ENCODE measurements around the gene PPP6R2.

PPP6R2 gene

GRCh38 chr22:50471197-50471847 lies 128.2 kb downstream of the PPP6R2 start:
- DNase-seq (ENCODE audit: low read depth) = no peak

- no peak for DNase-seq (ENCODE audit: low read depth)
Observed at GRCh38 chr22:50471962-50472361, 128.8 kb downstream of the PPP6R2 start.

GRCh38 chr22:50473088-50473487 lies 130.0 kb downstream of the PPP6R2 start:
- no peak for DNase-seq (ENCODE audit: low read depth)

GRCh38 chr22:50473855-50474671 lies 130.9 kb downstream of the PPP6R2 start:
- DNase-seq (ENCODE audit: low read depth) = no peak

- peak; percentile 76 for DNase-seq (ENCODE audit: low read depth)
Observed at GRCh38 chr22:50474710-50475651, 131.9 kb downstream of the PPP6R2 start, which contains the start of gene SBF1. SBF1 (minus strand) TSS chr22:50475035; CDS start chr22:50474840, 195 bp downstream.

- no peak for DNase-seq (ENCODE audit: low read depth)
Observed at GRCh38 chr22:50475652-50476002, 132.5 kb downstream of the PPP6R2 start.

- no peak for DNase-seq (ENCODE audit: low read depth)
Observed at GRCh38 chr22:50476868-50477267, 133.7 kb downstream of the PPP6R2 start.

GRCh38 chr22:50477923-50478322 lies 134.8 kb downstream of the PPP6R2 start:
- DNase-seq (ENCODE audit: low read depth) = no peak

- no peak for DNase-seq (ENCODE audit: low read depth)
Observed at GRCh38 chr22:50479721-50480120, 136.6 kb downstream of the PPP6R2 start.

- no peak for DNase-seq (ENCODE audit: low read depth)
Observed at GRCh38 chr22:50481045-50481439, 137.9 kb downstream of the PPP6R2 start.

GRCh38 chr22:50481440-50482106 lies 138.4 kb downstream of the PPP6R2 start, which contains the start of gene ADM2:
ADM2 (plus strand) TSS chr22:50481543; CDS start chr22:50481848, 305 bp downstream.
- DNase-seq (ENCODE audit: low read depth) = no peak

GRCh38 chr22:50482107-50483074 lies 139.3 kb downstream of the PPP6R2 start:
- DNase-seq (ENCODE audit: low read depth) = no peak

GRCh38 chr22:50483106-50483505 lies 140.0 kb downstream of the PPP6R2 start:
- DNase-seq (ENCODE audit: low read depth) = no peak

GRCh38 chr22:50483556-50483955 lies 140.4 kb downstream of the PPP6R2 start:
- no peak for DNase-seq (ENCODE audit: low read depth)

- no peak for DNase-seq (ENCODE audit: low read depth)
Observed at GRCh38 chr22:50483977-50484853, 141.1 kb downstream of the PPP6R2 start.

- DNase-seq (ENCODE audit: low read depth) = no peak
Observed at GRCh38 chr22:50485221-50486131, 142.3 kb downstream of the PPP6R2 start.

- DNase-seq (ENCODE audit: low read depth) = no peak
Observed at GRCh38 chr22:50486561-50487289, 143.6 kb downstream of the PPP6R2 start, which contains the start of gene MIOX. MIOX (plus strand) TSS chr22:50486859; CDS start chr22:50486898, 39 bp downstream.
